HG03159 (cell line): ENCODE results near the gene HUWE1.
"Not testable (repeated sequence)": the region's sequence is repeated elsewhere in the genome, so short reads cannot be mapped to it uniquely, and the experiment has no call there.

Source experiments
- ATAC-seq: cut with Tn5 transposase; IDR thresholded peaks from one replicate; pipeline ENCODE4 v1.9.1; 2021; ENCODE audit warnings: mild to moderate bottlenecking, moderate library complexity; ENCODE audit not compliant: unreplicated experiment

The HUWE1 gene

GRCh38 chrX:53531255-53531966, 155.1 kb downstream of the HUWE1 start:
- not testable (repeated sequence) for ATAC-seq

GRCh38 chrX:53526999-53527398, 159.5 kb downstream of the HUWE1 start:
- no peak for ATAC-seq

GRCh38 chrX:53511322-53511721, 175.2 kb downstream of the HUWE1 start:
- no peak for ATAC-seq

GRCh38 chrX:53504035-53504434, 182.5 kb downstream of the HUWE1 start:
- ATAC-seq: not testable (repeated sequence)

GRCh38 chrX:53494436-53494835, 192.1 kb downstream of the HUWE1 start:
- no peak for ATAC-seq

- no peak for ATAC-seq
Observed at GRCh38 chrX:53486285-53486684, 200.2 kb downstream of the HUWE1 start.

- no peak for ATAC-seq
Observed at GRCh38 chrX:53483838-53484405, 202.6 kb downstream of the HUWE1 start.

- no peak for ATAC-seq
Observed at GRCh38 chrX:53483416-53483815, 203.1 kb downstream of the HUWE1 start.
